ENCODE measurements around the gene ALPK3.
A peak's percentile ranks its signal among the peaks of the same experiment; 100 is the strongest.

The ALPK3 gene

DNA sequence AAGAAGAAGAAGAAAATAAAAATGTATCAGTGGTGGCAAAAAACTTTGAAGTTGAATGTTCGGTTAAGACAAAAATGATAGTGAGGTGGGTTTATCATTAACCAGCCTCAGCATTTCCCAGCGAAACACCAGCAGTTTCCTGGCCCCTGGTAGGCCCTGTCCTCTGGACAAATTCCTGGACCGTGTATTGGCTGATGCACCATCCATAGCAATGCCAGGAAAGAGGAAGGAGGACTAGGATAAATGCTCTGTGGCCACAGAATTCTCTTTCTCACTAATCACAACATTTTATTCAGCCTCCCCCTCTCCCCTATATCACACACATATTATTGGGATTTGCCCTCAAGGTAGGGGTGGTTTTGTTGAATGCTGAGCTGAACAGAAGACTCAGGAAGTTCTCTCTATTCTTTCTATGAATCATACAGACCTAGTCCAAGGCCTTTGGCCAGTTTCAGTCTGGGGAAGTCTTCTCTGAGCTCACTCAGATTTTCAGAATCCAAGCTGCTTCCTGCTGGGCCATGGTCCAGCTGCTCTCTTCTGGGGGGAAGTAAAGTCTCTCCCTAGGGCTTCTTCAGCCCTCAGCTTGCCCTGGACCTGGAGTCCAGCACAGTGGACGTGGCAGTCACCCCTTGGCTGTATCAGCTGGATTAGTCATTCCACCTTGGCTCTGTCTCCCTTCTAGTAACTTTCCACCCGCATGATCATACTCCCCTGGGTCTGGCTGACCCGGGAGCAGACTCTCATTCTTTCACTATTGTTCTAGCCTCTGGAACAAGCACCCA, 94.9 kb downstream of the ALPK3 start:
- TF ChIP-seq CTCF (IDR thresholded peaks at IDR 0.05; ENCODE audit: low read depth, low read length), result no peak
- peak; percentile 99 for DNase-seq (ENCODE audit: low read depth, low spot score)
- no peak overlapping the region for H3K4me3 ChIP-seq (ENCODE audit: low read depth, low read length)
- in situ Hi-C loops (cut with HindIII; ENCODE audit: low sequenced_read_pairs), result no loop called here

DNA sequence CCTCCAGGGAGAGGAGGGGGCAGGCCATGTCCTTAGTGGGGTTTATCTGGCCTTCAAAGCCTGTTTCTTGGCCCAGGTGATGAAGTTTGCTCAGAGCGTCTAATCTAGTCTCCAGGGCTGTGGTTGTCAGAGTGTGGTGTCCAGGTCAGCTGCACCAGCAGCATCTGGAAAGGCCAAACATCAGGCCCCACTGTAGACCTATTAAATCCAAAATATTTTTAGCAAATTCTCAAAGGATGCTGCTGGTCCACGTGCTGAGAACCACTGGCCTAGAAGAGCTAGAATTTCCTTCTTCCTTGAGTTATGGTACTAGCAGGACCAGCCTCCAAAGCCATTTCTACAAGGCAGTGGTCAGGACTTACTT, 96.2 kb downstream of the ALPK3 start:
- TF ChIP-seq CTCF (IDR thresholded peaks at IDR 0.05; ENCODE audit: low read depth, low read length), result no peak
- no peak for DNase-seq (ENCODE audit: low read depth, low spot score)
- in situ Hi-C loops (cut with HindIII; ENCODE audit: low sequenced_read_pairs), result no loop called here
- H3K4me3 ChIP-seq (ENCODE audit: low read depth, low read length), result no peak overlapping the region

GRCh38 chr15:84914351-84914750, 97.2 kb downstream of the ALPK3 start:
- in situ Hi-C loops (cut with HindIII; ENCODE audit: low sequenced_read_pairs), result no loop called here
- no peak for DNase-seq (ENCODE audit: low read depth, low spot score)
- H3K4me3 ChIP-seq (ENCODE audit: low read depth, low read length), result no peak overlapping the region
- TF ChIP-seq CTCF (IDR thresholded peaks at IDR 0.05; ENCODE audit: low read depth, low read length), result no peak

DNA sequence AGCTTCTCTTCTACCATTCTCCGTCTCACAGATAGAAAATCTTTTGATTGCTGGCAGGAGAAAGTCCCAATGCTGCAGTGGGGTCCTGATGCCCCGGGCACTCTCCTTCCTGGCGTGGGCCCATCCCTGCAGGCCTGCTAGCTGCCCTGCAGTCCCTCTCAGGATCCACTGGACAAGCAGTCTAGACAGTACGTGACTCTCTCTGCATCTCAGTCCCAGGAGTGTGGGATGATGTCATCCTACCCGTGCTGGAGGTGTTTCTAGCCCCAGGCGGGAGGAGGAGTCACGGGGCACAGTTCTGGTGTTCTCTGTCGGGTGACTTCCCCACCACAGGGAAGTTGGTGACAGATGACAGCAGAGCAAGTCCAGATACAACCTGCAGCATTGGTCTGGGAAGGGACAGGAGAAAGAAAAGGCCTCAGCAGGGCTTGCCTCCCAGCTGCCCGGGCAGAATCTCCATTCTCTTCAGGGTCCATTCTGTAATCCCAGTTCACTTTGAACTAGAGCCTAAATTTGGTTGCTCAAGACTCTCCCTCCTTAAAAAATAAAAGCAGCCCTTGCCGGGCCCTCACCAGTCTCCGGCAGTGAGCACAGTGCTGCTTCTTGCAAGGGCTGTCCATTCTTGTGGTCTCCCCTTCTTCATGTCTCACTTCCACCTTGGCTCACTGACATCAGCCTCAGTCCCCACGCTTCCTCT, 97.9 kb downstream of the ALPK3 start:
- peak; percentile 89 for DNase-seq (ENCODE audit: low read depth, low spot score)
- in situ Hi-C loops (cut with HindIII; ENCODE audit: low sequenced_read_pairs), result no loop called here
- no peak overlapping the region for H3K4me3 ChIP-seq (ENCODE audit: low read depth, low read length)
- no peak for TF ChIP-seq CTCF (IDR thresholded peaks at IDR 0.05; ENCODE audit: low read depth, low read length)

GRCh38 chr15:84915606-84915958, 98.4 kb downstream of the ALPK3 start:
- DNase-seq (ENCODE audit: low read depth, low spot score), result no peak
- H3K4me3 ChIP-seq (ENCODE audit: low read depth, low read length), result no peak overlapping the region
- no peak for TF ChIP-seq CTCF (IDR thresholded peaks at IDR 0.05; ENCODE audit: low read depth, low read length)
- in situ Hi-C loops (cut with HindIII; ENCODE audit: low sequenced_read_pairs), result no loop called here

GRCh38 chr15:84917452-84917851, 100.3 kb downstream of the ALPK3 start:
- TF ChIP-seq CTCF (IDR thresholded peaks at IDR 0.05; ENCODE audit: low read depth, low read length), result no peak
- in situ Hi-C loops (cut with HindIII; ENCODE audit: low sequenced_read_pairs), result no loop called here
- no peak overlapping the region for H3K4me3 ChIP-seq (ENCODE audit: low read depth, low read length)
- no peak for DNase-seq (ENCODE audit: low read depth, low spot score)
